LNCaP clone FGC (cell line): ENCODE data around the gene ZNF841.
"Not testable (repeated sequence)": the region's sequence is repeated elsewhere in the genome, so short reads cannot be mapped to it uniquely, and the experiment has no call there.

Source experiments
- DNase-seq: peaks from one replicate; pipeline ENCODE4 v3.0.0-alpha.2; 2011; ENCODE audit warnings: low read depth
- H3K4me3 ChIP-seq: 2 replicates; pipeline ENCODE4 v1.5.1; 2011; ENCODE audit warnings: mild to moderate bottlenecking, low read depth, low read length, control low read depth
- TF ChIP-seq, protein P1 (sequence below): IDR thresholded peaks from 2 replicates; pipeline ENCODE4 v1.5.1; 2012; ENCODE audit warnings: mild to moderate bottlenecking; ENCODE audit not compliant: control insufficient read depth, insufficient read depth; ENCODE audit errors: extremely low read depth

The ZNF841 gene

DNA sequence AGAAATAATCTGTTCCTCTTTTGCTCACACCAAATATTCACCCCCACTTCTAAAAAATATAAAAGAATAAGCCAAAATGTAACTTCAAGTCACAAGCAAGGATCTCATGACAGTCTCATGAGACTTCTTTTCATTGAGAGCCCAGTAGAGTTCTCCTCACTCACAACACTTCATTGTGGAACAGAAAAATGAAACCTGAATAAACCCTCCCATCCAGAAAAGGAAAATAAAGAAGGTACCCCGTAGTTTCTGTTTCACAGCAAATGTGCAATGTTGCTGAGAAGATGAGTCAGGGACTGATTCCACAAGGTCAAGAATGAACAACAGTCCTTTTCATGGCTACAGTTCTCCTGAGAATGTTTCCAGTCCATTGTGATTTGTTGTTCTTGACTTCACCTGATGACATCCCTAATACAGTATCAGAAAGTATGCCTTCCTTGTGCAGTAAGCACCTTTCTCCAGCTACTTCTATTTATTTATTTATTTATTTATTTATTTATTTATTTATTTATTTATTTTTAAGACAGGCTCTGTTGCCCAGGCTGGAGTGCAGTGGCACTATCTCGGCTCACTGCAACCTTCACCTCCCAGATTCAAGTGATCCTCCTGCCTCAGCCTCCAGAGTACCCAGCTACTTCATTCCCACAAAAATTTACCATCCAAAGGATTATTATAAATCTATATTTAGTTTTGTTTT, 6.4 kb upstream of the ZNF841 start:
- TF ChIP-seq, protein P1, sequence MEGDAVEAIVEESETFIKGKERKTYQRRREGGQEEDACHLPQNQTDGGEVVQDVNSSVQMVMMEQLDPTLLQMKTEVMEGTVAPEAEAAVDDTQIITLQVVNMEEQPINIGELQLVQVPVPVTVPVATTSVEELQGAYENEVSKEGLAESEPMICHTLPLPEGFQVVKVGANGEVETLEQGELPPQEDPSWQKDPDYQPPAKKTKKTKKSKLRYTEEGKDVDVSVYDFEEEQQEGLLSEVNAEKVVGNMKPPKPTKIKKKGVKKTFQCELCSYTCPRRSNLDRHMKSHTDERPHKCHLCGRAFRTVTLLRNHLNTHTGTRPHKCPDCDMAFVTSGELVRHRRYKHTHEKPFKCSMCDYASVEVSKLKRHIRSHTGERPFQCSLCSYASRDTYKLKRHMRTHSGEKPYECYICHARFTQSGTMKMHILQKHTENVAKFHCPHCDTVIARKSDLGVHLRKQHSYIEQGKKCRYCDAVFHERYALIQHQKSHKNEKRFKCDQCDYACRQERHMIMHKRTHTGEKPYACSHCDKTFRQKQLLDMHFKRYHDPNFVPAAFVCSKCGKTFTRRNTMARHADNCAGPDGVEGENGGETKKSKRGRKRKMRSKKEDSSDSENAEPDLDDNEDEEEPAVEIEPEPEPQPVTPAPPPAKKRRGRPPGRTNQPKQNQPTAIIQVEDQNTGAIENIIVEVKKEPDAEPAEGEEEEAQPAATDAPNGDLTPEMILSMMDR: no peak
- DNase-seq: no peak
- H3K4me3 ChIP-seq: no peak overlapping the region

DNA sequence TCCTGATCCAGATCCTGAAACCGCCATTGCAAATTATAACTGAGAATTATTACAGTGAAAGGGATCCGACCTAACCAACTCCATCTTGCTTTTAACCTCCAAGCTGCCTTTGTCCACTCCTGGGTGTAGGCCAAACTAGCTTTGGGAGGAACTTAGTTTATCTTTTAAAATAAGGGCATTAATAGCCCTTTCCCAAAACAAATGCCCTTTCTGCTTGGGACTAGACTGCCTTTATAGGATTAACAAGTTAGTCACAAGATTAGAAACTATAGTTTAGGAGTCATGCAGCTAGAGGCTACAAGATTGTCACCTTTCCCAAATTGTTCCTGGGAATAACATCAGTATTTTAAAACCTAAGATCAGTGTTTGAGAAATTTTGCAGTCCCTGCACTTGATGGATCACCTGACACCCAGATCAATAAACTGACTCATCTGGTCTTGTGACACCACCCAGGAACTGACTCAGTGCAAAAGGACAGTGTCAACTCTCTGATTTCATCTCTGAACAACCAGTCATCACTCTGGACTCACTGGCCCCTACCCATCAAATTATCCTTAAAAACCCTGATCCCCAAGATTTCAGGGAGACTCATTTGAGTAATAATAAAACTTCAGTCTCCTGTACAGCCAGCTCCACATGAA, 4.1 kb upstream of the ZNF841 start:
- TF ChIP-seq, protein P1: no peak
- no peak overlapping the region for H3K4me3 ChIP-seq
- no peak for DNase-seq

DNA sequence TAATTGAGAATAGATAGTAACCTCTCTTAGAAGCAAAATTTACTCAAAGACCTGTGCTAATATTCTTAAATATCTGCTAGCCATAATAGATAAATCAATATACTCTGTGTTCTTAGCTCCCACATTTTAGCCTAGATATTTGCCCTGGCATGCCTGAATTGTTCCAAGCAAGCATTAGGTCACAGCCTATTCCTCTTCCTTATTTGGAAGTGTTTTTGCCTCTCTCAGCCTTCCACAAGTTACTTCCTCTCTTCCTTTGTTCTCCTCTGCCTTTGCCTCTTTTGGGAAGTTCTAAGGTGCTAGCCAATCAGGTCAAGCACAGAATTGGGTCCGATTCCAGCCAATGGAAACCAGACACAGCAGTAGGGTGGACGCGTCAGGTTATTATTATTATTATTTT, 851 bp upstream of the ZNF841 start:
- not testable (repeated sequence) for H3K4me3 ChIP-seq, DNase-seq

DNA sequence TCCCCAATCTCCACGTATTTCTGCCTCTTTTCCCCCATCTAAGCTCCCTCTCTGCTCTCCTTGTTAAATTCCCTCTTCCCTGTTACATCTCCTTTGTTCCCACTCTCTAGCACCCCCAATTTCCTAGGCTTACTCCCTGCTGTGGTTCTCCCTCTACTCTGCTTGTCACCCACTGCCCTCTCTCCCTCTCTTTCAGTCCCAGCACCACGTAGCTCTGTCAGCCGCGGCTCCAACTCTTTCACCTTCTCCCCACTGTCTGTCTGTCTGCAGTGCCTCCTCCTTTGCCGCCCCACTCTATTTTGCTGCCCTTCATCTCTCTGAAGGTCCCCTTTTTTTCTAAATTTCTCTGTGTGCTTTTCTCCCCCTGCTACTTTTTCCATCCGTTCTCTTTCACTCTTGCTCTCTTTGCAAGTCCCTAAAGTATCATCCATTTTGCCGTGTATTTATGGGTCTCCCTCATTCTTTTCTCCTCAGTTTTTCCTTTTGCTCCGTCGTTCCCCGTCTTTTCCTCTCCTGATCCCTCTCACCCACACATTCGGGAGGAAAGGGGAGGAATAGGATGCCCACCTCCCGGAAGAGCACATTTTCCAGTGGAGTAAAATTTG, 937 bp downstream of the ZNF841 start:
- TF ChIP-seq, protein P1: no peak
- H3K4me3 ChIP-seq: peak overlapping the region; percentile 99
- DNase-seq: no peak

DNA sequence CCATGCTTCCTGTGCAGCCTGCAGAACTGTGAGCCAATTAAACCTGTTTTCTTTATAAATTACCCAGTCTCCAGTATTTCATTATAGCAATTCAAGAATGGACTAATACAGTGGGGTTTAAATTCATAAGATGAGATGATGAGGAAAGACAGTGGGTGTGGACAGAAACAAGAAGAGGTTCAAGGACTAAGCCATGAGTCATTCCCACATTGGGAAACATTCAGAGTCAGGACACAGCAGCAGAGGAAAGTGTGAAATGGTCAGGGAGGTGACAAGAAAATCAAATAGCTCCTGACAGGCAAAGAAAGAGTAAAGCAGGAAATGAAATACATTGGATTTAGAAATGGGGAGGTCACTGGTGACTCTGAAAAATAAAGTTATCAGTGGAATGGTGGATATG, 9.1 kb downstream of the ZNF841 start:
- TF ChIP-seq, protein P1: no peak
- DNase-seq: no peak

DNA sequence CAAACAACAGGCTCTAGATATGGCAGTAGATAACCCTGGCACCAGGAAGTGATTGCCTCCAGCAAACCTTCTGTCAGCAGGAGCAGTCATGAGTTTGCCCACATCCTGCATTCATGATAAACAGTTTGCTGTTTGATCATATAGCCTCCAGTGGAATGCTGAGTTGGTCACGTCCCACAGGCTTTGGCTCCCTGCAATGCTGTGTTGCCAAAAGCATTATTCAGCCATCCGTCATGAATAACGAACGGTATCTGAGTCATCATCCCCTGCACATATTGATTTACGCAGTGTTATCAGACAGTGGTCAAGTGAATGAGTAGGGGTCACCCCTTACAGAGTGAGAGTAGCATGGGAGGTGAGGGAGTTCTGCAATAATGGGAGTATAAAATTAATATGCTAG, 25.1 kb downstream of the ZNF841 start:
- TF ChIP-seq, protein P1: no peak
- H3K4me3 ChIP-seq: no peak overlapping the region
- no peak for DNase-seq

More for the DNA sequence above, 9.1 kb downstream of the ZNF841 start:
- no peak overlapping the region for H3K4me3 ChIP-seq

DNA sequence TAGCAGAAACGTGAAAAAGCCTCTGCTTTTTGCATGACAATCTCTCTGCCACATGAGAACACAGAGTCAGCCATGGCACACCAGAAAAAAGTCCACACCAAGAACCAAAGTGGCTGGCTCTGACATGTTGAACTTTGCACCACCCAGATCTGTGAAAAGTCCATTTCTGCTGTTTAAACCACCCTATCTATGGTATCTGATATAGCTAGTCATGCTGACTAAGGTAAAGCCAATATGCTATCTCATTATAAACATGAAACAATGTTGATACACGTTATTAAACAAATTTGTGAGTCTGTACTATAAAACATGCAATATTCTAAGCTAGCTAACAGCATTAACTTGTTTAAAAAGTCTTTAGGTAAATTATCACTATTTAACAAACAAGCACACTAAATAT, 25.9 kb downstream of the ZNF841 start:
- TF ChIP-seq, protein P1: no peak
- no peak overlapping the region for H3K4me3 ChIP-seq
- no peak for DNase-seq
